ENCODE results near the gene SLX4IP.
A peak's percentile ranks its signal among the peaks of the same experiment; 100 is the strongest.

GRCh38 chr20:10671919-10672623 is 237.0 kb downstream of the SLX4IP start:
- TF ChIP-seq, protein P1, sequence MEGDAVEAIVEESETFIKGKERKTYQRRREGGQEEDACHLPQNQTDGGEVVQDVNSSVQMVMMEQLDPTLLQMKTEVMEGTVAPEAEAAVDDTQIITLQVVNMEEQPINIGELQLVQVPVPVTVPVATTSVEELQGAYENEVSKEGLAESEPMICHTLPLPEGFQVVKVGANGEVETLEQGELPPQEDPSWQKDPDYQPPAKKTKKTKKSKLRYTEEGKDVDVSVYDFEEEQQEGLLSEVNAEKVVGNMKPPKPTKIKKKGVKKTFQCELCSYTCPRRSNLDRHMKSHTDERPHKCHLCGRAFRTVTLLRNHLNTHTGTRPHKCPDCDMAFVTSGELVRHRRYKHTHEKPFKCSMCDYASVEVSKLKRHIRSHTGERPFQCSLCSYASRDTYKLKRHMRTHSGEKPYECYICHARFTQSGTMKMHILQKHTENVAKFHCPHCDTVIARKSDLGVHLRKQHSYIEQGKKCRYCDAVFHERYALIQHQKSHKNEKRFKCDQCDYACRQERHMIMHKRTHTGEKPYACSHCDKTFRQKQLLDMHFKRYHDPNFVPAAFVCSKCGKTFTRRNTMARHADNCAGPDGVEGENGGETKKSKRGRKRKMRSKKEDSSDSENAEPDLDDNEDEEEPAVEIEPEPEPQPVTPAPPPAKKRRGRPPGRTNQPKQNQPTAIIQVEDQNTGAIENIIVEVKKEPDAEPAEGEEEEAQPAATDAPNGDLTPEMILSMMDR (IDR thresholded peaks at IDR 0.05 in 8 of 11, conservative IDR thresholded peaks at IDR 0.05 in 3 of 11): no peak
- TF ChIP-seq POLR2A (IDR thresholded peaks at IDR 0.05) (no peak), POLR2AphosphoS5 (IDR thresholded peaks at IDR 0.05) (peak in 2 of 3 donors; percentile 21 to 70)
